CD4-positive, alpha-beta memory T cell (primary cell): Measurements from ENCODE around the gene CHRM1. TPM values are rescaled to one million over a fixed set of nuclear protein-coding genes. Genes with fewer than 3 reads are reported as not detected.

Source experiments
- CTCF ChIA-PET: fragments of 350-600 bp; sonication (Branson Sonifier 250); formaldehyde crosslinking; loops from one replicate; lab custom pipeline; 2021; ENCODE audit warnings: inconsistent platforms; ENCODE audit not compliant: partially characterized antibody; lab: Charles Lee
- POLR2A ChIA-PET: fragments of 350-600 bp; sonication (Branson Sonifier 250); formaldehyde crosslinking; loops from one replicate; lab custom pipeline; 2021; ENCODE audit not compliant: partially characterized antibody; lab: Charles Lee
- DNase-seq, 5 donors: peaks; one replicate each; pipeline versions ENCODE4 v3.0.0 to v3.0.0-alpha.2; 2020 to 2022; ENCODE audit warnings: mixed read lengths in 1 of 5
- H3K27ac ChIP-seq: one replicate; pipeline ENCODE4 v1.7.0; 2013; ENCODE audit warnings: low read depth, low read length
- H3K27me3 ChIP-seq: 2 replicates; pipeline ENCODE4 v1.7.0; 2013; ENCODE audit warnings: mild to moderate bottlenecking, low read length, moderate library complexity; ENCODE audit not compliant: insufficient read depth
- H3K36me3 ChIP-seq: 2 replicates; pipeline ENCODE4 v1.7.0; 2013; ENCODE audit warnings: mild to moderate bottlenecking, low read length, moderate library complexity; ENCODE audit not compliant: insufficient read depth
- H3K4me1 ChIP-seq: 2 replicates; pipeline ENCODE4 v1.7.0; 2013; ENCODE audit warnings: mild to moderate bottlenecking, low read length, moderate library complexity; ENCODE audit not compliant: insufficient read depth
- H3K4me3 ChIP-seq, 2 donors: one replicate each; pipeline ENCODE4 v1.7.0; 2013; ENCODE audit warnings: low read length in 2 of 2, mild to moderate bottlenecking in 1 of 2
- H3K9me3 ChIP-seq, 2 donors: one replicate each; pipeline ENCODE4 v1.7.0; 2013; ENCODE audit warnings: low read length in 2 of 2, control low read depth in 1 of 2; ENCODE audit not compliant: control insufficient read depth in 1 of 2
- H3K27ac Mint-ChIP-seq, 7 donors: one replicate each; pipeline ENCODE4 v1.8.0; 2020 to 2021; ENCODE audit warnings: mixed read lengths in 7 of 7, mild to moderate bottlenecking in 6 of 7, inconsistent platforms in 3 of 7, moderate library complexity in 3 of 7
- H3K27me3 Mint-ChIP-seq, 2 donors: one replicate each; pipeline ENCODE4 v1.8.0; 2020 to 2021; ENCODE audit warnings: mixed read lengths in 2 of 2
- H3K36me3 Mint-ChIP-seq, 2 donors: one replicate each; pipeline ENCODE4 v1.8.0; 2020 to 2021; ENCODE audit warnings: mixed read lengths in 2 of 2, inconsistent platforms in 1 of 2, mild to moderate bottlenecking in 1 of 2
- H3K4me1 Mint-ChIP-seq, 4 donors: one replicate each; pipeline ENCODE4 v1.8.0; 2020 to 2021; ENCODE audit warnings: mixed read lengths in 4 of 4, mild to moderate bottlenecking in 1 of 4
- H3K4me3 Mint-ChIP-seq, 8 donors: one replicate each; pipeline ENCODE4 v1.8.0; 2020 to 2021; ENCODE audit warnings: mixed read lengths in 8 of 8, mild to moderate bottlenecking in 7 of 8, moderate library complexity in 6 of 8, inconsistent platforms in 3 of 8
- H3K9me3 Mint-ChIP-seq, 8 donors: one replicate each; pipeline ENCODE4 v1.8.0; 2020 to 2021; ENCODE audit warnings: mixed read lengths in 8 of 8, mild to moderate bottlenecking in 5 of 8, inconsistent platforms in 3 of 8, moderate library complexity in 1 of 8
- intact Hi-C: fragments of 100-400 bp; cut with micrococcal nuclease; formaldehyde crosslinking; loops from one replicate; pipeline ENCODE4 v1.15.1; 2023
- polyA plus RNA-seq, 2 donors: library from polyadenylated mRNA; unstranded; fragments of 300-500 nt; fragmentation: Illumina TruSeq; gene quantifications; one replicate each; pipeline ENCODE4 v1.2.3, GENCODE V29; 2021
- total RNA-seq, 2 experiments: library from RNA; stranded (reverse); gene quantifications; one replicate each; pipeline ENCODE4 v1.2.3, GENCODE V29; 2021

Gene CHRM1
- total and polyA plus RNA-seq, 4 experiments from 2014 or later: not detected

DNA sequence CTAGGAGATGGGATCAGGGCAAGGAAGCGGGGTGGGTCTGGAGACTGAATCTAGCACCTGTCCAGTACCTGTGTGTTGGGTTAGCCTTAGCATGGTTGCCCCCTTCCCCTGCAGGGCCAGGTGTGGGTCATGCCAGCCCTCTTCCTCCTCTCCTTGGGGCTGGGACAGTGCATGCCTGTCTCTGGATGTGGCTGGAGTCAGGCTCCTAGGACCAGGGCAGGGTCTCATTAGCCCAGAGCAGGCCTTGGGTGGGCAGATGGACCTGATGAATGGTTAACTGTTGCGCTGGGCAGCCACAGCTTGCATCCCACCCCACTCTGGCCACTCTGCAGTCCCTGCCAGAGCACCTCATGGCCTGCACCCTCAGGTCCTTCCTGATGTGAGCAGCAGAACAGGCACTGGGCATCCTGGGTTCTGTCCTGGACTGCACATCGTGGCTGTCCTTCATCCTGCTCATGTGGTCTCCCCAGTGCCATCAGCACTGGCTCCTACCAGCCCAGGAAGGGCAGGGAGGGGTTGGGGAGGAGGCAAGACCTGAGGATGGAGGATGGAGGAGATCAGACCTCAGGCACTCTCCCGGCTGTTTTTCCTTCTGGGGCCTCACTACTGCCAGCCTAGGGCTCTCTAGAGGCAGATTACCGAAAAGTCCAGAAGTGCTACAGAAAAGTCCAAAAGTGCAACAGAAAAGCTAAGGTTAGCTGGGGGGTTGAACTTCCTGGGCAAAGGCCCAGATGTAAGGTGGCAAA is 12.8 kb upstream of the CHRM1 start:
- intact Hi-C loops: no loop called here
- no peaks in the 10 kb centered on the region for H3K36me3 ChIP-seq
- ChIA-PET CTCF (no interaction called here), POLR2A (no interaction called here)
- no peak overlapping the region for H3K27ac ChIP-seq
- H3K9me3 Mint-ChIP-seq: peaks cover 0 to 3% (median 0%) of the 10 kb centered on the region in 8 donors
- H3K4me1 ChIP-seq: no peaks in the 10 kb centered on the region
- peaks cover 5% of the 10 kb centered on the region for H3K27me3 ChIP-seq
- peaks cover 15 to 25% of the 10 kb centered on the region in 2 donors for H3K27me3 Mint-ChIP-seq
- no peak overlapping the region for H3K4me3 ChIP-seq
- no peaks in the 10 kb centered on the region for H3K9me3 ChIP-seq
- H3K4me1 Mint-ChIP-seq: no peaks in the 10 kb centered on the region
- no peak for DNase-seq
- H3K36me3 Mint-ChIP-seq: no peaks in the 10 kb centered on the region
- H3K4me3 Mint-ChIP-seq: no peak overlapping the region
- no peak overlapping the region for H3K27ac Mint-ChIP-seq

DNA sequence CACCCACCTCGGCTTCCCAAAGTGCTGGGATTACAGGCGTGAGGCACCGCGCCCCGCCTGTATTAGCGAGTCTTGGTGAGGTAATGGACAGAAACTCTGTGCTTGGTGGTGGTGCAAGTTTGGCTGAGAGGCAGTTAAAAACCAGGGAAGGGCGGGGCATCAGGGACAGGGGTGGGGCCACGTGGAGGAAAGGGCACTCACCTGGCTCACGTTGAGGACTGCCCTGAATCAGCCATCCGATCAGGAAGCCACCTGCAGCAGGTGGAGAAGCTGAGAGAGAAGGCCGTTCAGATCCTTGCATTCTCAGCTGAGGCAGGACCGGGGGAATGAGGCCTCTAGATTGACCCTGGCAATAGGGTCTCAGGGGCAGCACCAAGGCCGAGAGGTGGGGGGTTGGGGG is 12.1 kb upstream of the CHRM1 start:
- Histone ChIP-seq H3K27me3 (peaks cover 10% of the 10 kb centered on the region), H3K9me3 (no peaks in the 10 kb centered on the region), H3K4me1 (no peaks in the 10 kb centered on the region), H3K4me3 (no peak overlapping the region), H3K36me3 (no peaks in the 10 kb centered on the region), H3K27ac (no peak overlapping the region)
- Mint-ChIP-seq H3K4me1 (no peaks in the 10 kb centered on the region), H3K36me3 (no peaks in the 10 kb centered on the region), H3K27me3 (peaks cover 21 to 32% of the 10 kb centered on the region in 2 donors), H3K4me3 (no peak overlapping the region), H3K27ac (no peak overlapping the region), H3K9me3 (peaks cover 0 to 3% (median 0%) of the 10 kb centered on the region in 8 donors)
- ChIA-PET POLR2A (no interaction called here), CTCF (no interaction called here)
- intact Hi-C loops: no loop called here
- no peak for DNase-seq

DNA sequence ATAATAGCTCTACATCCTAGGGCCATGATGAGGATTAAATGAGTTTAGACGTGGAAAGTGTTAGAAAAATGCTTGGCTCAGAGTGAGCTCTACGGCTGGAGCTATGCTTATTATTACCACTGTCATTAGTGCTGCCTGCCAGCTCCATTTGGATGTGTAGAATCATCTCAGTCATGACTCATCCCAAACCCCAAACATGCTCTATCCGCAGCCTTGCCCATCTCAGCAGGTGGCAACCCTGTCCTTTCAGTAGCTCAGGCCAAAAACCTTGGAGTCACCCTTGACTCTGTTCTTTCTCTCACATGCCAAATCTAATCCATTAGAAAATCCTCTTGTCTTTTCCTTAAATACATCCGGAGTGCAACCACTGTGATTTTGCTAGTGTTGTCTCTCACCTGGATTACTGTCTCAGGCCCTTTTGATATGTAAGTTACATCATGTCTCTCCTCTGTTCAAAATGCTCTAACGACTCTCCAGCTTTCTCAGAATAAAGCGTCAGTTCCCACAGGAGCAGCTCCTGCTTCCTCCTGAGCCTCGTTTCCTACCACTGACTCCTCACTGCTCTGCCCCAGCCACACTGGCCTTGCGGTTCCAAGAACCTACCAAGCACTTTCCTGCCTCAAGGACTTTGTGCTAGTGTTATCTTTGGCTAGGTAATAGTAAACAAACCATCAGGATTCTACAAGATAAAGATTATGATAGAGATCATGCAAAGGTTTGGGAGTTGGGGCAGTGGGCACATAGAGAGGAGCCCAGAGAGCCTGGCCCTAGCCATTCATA is 10.5 kb upstream of the CHRM1 start:
- Histone ChIP-seq H3K9me3 (no peaks in the 10 kb centered on the region), H3K27ac (no peak overlapping the region), H3K4me3 (no peak overlapping the region), H3K27me3 (peaks cover 10% of the 10 kb centered on the region), H3K36me3 (no peaks in the 10 kb centered on the region), H3K4me1 (peaks cover 8% of the 10 kb centered on the region)
- ChIA-PET CTCF (interaction anchor here (1.1 to 1.3 kb wide), 3 partner anchors 10 to 92 kb away, joined by 3 to 4 read pairs (median 3); no protein-coding TSS in a partner anchor), POLR2A (no interaction called here)
- H3K9me3 Mint-ChIP-seq: no peaks in the 10 kb centered on the region
- H3K27ac Mint-ChIP-seq: peak overlapping the region in 1 of 7 donors; percentile 37
- no peak overlapping the region for H3K4me3 Mint-ChIP-seq
- intact Hi-C loops: no loop called here
- no peak for DNase-seq
- peaks cover 34 to 45% of the 10 kb centered on the region in 2 donors for H3K27me3 Mint-ChIP-seq
- H3K4me1 Mint-ChIP-seq: peaks cover 0 to 8% (median 3%) of the 10 kb centered on the region in 4 donors
- no peaks in the 10 kb centered on the region for H3K36me3 Mint-ChIP-seq

DNA sequence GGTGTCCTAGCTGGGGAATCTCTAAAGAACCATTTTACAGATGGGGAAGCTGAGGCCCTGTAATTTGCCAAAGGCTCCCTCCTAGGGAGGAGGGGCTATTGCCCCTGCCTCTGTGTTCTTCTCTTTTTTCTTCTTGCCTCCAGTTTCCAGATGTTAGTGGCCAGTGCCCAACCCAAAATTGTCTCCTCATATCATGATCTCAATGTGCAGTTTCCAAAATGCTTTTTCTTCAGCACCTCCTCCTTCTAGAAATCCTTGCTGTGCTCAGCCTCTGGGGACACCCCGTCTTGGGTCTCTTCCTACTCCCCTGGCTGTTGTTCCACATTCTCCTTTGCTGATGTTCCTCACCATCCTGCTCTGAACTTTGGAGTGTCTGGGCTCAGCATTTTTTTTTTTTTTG is 9.5 kb upstream of the CHRM1 start:
- no peak for DNase-seq
- Mint-ChIP-seq H3K27me3 (peaks cover 41 to 53% of the 10 kb centered on the region in 2 donors), H3K4me3 (no peak overlapping the region), H3K36me3 (no peaks in the 10 kb centered on the region), H3K27ac (no peak overlapping the region), H3K9me3 (no peaks in the 10 kb centered on the region), H3K4me1 (peaks cover 3 to 18% (median 9%) of the 10 kb centered on the region in 4 donors)
- intact Hi-C loops: no loop called here
- ChIA-PET CTCF (interaction anchor here (1.1 kb wide), 1 partner anchor 93 kb away, joined by 3 read pairs; no protein-coding TSS in a partner anchor), POLR2A (no interaction called here)
- Histone ChIP-seq H3K9me3 (no peaks in the 10 kb centered on the region), H3K27me3 (peaks cover 19% of the 10 kb centered on the region), H3K27ac (no peak overlapping the region), H3K4me1 (peaks cover 18% of the 10 kb centered on the region), H3K4me3 (no peak overlapping the region), H3K36me3 (no peaks in the 10 kb centered on the region)

DNA sequence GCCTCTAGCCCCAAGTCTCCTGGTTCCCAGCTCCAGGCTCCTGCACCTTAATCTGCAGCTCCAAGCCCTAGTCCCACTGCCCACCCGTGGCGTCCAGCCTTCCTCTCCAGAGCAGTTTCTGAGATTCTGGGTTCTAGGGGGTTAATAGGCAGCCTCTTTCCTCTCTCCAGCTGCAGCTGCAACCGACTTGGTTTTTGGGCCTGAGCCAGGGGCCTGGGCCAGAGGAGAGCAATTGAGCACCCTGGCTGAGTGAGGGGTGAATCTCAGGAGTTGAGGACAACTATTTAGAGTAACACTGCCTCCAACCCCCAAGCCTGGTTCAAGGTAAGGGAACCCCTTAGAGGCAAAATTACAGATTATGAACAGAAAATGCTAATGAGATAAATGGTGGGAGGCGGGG is 9.0 kb upstream of the CHRM1 start:
- Histone ChIP-seq H3K9me3 (no peaks in the 10 kb centered on the region), H3K4me3 (no peak overlapping the region), H3K4me1 (peaks cover 23% of the 10 kb centered on the region), H3K27ac (no peak overlapping the region), H3K27me3 (peaks cover 25% of the 10 kb centered on the region), H3K36me3 (no peaks in the 10 kb centered on the region)
- Mint-ChIP-seq H3K4me3 (no peak overlapping the region), H3K9me3 (no peaks in the 10 kb centered on the region), H3K27me3 (peaks cover 43 to 58% of the 10 kb centered on the region in 2 donors), H3K36me3 (no peaks in the 10 kb centered on the region), H3K4me1 (peaks cover 6 to 23% (median 12%) of the 10 kb centered on the region in 4 donors), H3K27ac (no peak overlapping the region)
- no peak for DNase-seq
- intact Hi-C loops: no loop called here
- POLR2A ChIA-PET: no interaction called here
- CTCF ChIA-PET: no interaction called here

DNA sequence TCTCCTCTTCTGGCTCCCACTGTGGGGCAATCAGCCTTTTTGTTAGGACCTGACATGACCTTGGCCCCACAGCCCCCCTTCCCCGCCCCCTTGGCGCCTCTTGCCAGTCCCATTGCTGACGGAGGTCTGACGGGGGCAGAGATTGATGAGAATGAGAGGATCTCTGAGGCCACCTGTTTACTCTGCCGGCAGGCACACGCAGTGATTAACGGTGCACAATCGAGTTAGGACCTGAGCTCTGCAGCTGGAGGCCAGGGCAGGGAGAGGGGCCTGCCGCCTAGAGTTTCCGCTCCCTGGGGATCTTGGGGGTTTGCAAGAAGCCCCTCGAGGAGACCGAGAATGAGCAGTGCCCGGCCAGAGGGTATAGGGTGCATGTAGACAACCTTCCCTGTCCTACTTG is 6.8 kb upstream of the CHRM1 start:
- peak overlapping the region in 2 of 8 donors; percentile 15 to 23 for H3K4me3 Mint-ChIP-seq
- peaks cover 52 to 66% of the 10 kb centered on the region in 2 donors for H3K27me3 Mint-ChIP-seq
- no peaks in the 10 kb centered on the region for H3K36me3 Mint-ChIP-seq
- H3K27ac Mint-ChIP-seq: no peak overlapping the region
- intact Hi-C loops: no loop called here
- ChIA-PET POLR2A (no interaction called here), CTCF (no interaction called here)
- peaks cover 9 to 35% (median 21%) of the 10 kb centered on the region in 4 donors for H3K4me1 Mint-ChIP-seq
- no peaks in the 10 kb centered on the region for H3K36me3 ChIP-seq
- H3K4me3 ChIP-seq: no peak overlapping the region
- no peak overlapping the region for H3K27ac ChIP-seq
- no peaks in the 10 kb centered on the region for H3K9me3 ChIP-seq
- DNase-seq: no peak
- peaks cover 36% of the 10 kb centered on the region for H3K4me1 ChIP-seq
- H3K27me3 ChIP-seq: peaks cover 27% of the 10 kb centered on the region
- H3K9me3 Mint-ChIP-seq: no peaks in the 10 kb centered on the region
